CD14-positive monocyte (primary cell): ENCODE measurements around the gene CAMKK1. TPM values are rescaled to one million over a fixed set of nuclear protein-coding genes. Genes with fewer than 3 reads are reported as not detected.

Source experiments
- DNase-seq, 3 donors: peaks; one replicate each; pipeline ENCODE4 v3.0.0-alpha.2; 2011 to 2022
- H2AFZ ChIP-seq: 2 replicates; pipeline ENCODE4 v1.6.0; 2012; ENCODE audit warnings: mild to moderate bottlenecking, low read depth, low read length, inconsistent platforms; ENCODE audit not compliant: insufficient read depth, poor library complexity, severe bottlenecking
- H3K27ac ChIP-seq, 2 donors: 1 replicate in 1 of 2; 2 replicates in 1 of 2; pipeline ENCODE4 v1.5.1; 2012 to 2013; ENCODE audit warnings: low read length in 2 of 2, control low read depth in 1 of 2, inconsistent platforms in 1 of 2, low read depth in 1 of 2, mild to moderate bottlenecking in 1 of 2
- H3K27me3 ChIP-seq, 2 donors: one replicate each; pipeline versions ENCODE4 v1.6.0 to v1.6.1; 2011 to 2013; ENCODE audit warnings: low read length in 2 of 2; ENCODE audit not compliant: control insufficient read depth in 2 of 2, insufficient read depth in 2 of 2
- H3K36me3 ChIP-seq, 2 donors: replicated peaks in 1 of 2; 1 replicate in 1 of 2; 2 replicates in 1 of 2; pipeline versions ENCODE4 v1.5.1 to v1.6.1; 2012 to 2013; ENCODE audit warnings: low read length in 2 of 2, control low read depth in 1 of 2, inconsistent platforms in 1 of 2, mild to moderate bottlenecking in 1 of 2; ENCODE audit not compliant: insufficient read depth in 2 of 2, control insufficient read depth in 1 of 2
- H3K4me1 ChIP-seq, 2 donors: 1 replicate in 1 of 2; 2 replicates in 1 of 2; pipeline versions ENCODE4 v1.5.1 to v1.6.1; 2012 to 2013; ENCODE audit warnings: low read length in 2 of 2, control low read depth in 1 of 2, inconsistent platforms in 1 of 2, mild to moderate bottlenecking in 1 of 2, moderate library complexity in 1 of 2; ENCODE audit not compliant: insufficient read depth in 2 of 2, control insufficient read depth in 1 of 2
- H3K4me2 ChIP-seq: replicated peaks from 2 replicates; pipeline ENCODE3; 2012; ENCODE audit warnings: low read length, moderate library complexity, mild to moderate bottlenecking; ENCODE audit not compliant: poor library complexity, severe bottlenecking; ENCODE audit errors: extremely low read depth
- H3K4me3 ChIP-seq, 3 experiments: fragments of 200-600 bp in 1 of 3; sonication (generic) in 1 of 3; replicated peaks in 1 of 3; 1 replicate in 2 of 3; 2 replicates in 1 of 3; pipeline ENCODE4 v1.5.1; 2011 to 2013; ENCODE audit warnings: low read length in 3 of 3, mild to moderate bottlenecking in 3 of 3, control low read depth in 2 of 3, low read depth in 2 of 3, inconsistent platforms in 1 of 3, moderate library complexity in 1 of 3
- H3K79me2 ChIP-seq: 2 replicates; pipeline ENCODE4 v1.6.0; 2012; ENCODE audit warnings: mild to moderate bottlenecking, control low read depth, inconsistent platforms, low read length, moderate library complexity; ENCODE audit not compliant: insufficient read depth
- H3K9ac ChIP-seq: 2 replicates; pipeline ENCODE4 v1.6.0; 2017; ENCODE audit warnings: low read length, mild to moderate bottlenecking; ENCODE audit not compliant: insufficient read depth, poor library complexity, severe bottlenecking
- H3K9me3 ChIP-seq, 2 donors: replicated peaks in 1 of 2; 1 replicate in 1 of 2; 2 replicates in 1 of 2; pipeline versions ENCODE4 v1.5.1 to v1.6.1; 2012 to 2013; ENCODE audit warnings: low read length in 2 of 2, control low read depth in 1 of 2; ENCODE audit not compliant: control insufficient read depth in 1 of 2, insufficient read depth in 1 of 2
- H4K20me1 ChIP-seq: 2 replicates; pipeline ENCODE4 v1.6.0; 2012; ENCODE audit warnings: mild to moderate bottlenecking, low read length, control low read depth, moderate library complexity; ENCODE audit not compliant: insufficient read depth
- H3K27ac Mint-ChIP-seq, 7 donors: one replicate each; pipeline ENCODE4 v1.8.0; 2020; ENCODE audit warnings: mild to moderate bottlenecking in 7 of 7, mixed read lengths in 7 of 7, moderate library complexity in 6 of 7, inconsistent platforms in 2 of 7
- H3K27me3 Mint-ChIP-seq, 3 donors: one replicate each; pipeline ENCODE4 v1.8.0; 2021 to 2022; ENCODE audit warnings: low read depth in 3 of 3, mild to moderate bottlenecking in 3 of 3, mixed read lengths in 3 of 3, moderate library complexity in 3 of 3, inconsistent platforms in 1 of 3
- H3K36me3 Mint-ChIP-seq, 2 donors: one replicate each; pipeline ENCODE4 v1.8.0; 2020; ENCODE audit warnings: mixed read lengths in 2 of 2, inconsistent platforms in 1 of 2, mild to moderate bottlenecking in 1 of 2
- H3K4me1 Mint-ChIP-seq: one replicate; pipeline ENCODE4 v1.8.0; 2020; ENCODE audit warnings: mild to moderate bottlenecking, mixed read lengths
- H3K4me3 Mint-ChIP-seq, 2 donors: one replicate each; pipeline ENCODE4 v1.8.0; 2020; ENCODE audit warnings: mild to moderate bottlenecking in 2 of 2, mixed read lengths in 2 of 2, moderate library complexity in 1 of 2
- H3K9me3 Mint-ChIP-seq, 7 donors: one replicate each; pipeline ENCODE4 v1.8.0; 2020 to 2022; ENCODE audit warnings: mixed read lengths in 7 of 7, mild to moderate bottlenecking in 6 of 7, moderate library complexity in 6 of 7, inconsistent platforms in 2 of 7
- whole genome bisulfite sequencing: methylation state at CpG from one replicate; pipeline ENCODE4 v1.1.5; 2013; ENCODE audit warnings: missing lambda C conversion rate; ENCODE audit not compliant: insufficient coverage; 5-methylcytosine and 5-hydroxymethylcytosine counted together
- intact Hi-C, 2 donors: fragments of 100-400 bp; cut with micrococcal nuclease; formaldehyde crosslinking; loops; one replicate each; pipeline versions ENCODE4 v1.15.0 to v1.15.1; 2023
- polyA plus RNA-seq, 3 donors: library from polyadenylated mRNA; depleted of rRNA in 1 of 3; unstranded in 2 of 3; stranded (reverse) in 1 of 3; fragments of 300-500 nt in 2 of 3; fragments of >200 nt in 1 of 3; fragmentation: Illumina TruSeq in 2 of 3; gene quantifications; 1 replicate in 2 of 3; 2 replicates in 1 of 3; pipeline ENCODE4 v1.2.3, GENCODE V29; 2012 to 2021
- TF ChIP-seq, protein P1 (sequence below): fragments of 200-600 bp; IDR thresholded peaks from one replicate; pipeline ENCODE4 v1.8.0; 2022; ENCODE audit warnings: antibody characterized with exemption, mild to moderate bottlenecking

The CAMKK1 gene
- polyA plus RNA-seq, 3 donors, result 0.74 to 24.1 (median 1.5) TPM

DNA sequence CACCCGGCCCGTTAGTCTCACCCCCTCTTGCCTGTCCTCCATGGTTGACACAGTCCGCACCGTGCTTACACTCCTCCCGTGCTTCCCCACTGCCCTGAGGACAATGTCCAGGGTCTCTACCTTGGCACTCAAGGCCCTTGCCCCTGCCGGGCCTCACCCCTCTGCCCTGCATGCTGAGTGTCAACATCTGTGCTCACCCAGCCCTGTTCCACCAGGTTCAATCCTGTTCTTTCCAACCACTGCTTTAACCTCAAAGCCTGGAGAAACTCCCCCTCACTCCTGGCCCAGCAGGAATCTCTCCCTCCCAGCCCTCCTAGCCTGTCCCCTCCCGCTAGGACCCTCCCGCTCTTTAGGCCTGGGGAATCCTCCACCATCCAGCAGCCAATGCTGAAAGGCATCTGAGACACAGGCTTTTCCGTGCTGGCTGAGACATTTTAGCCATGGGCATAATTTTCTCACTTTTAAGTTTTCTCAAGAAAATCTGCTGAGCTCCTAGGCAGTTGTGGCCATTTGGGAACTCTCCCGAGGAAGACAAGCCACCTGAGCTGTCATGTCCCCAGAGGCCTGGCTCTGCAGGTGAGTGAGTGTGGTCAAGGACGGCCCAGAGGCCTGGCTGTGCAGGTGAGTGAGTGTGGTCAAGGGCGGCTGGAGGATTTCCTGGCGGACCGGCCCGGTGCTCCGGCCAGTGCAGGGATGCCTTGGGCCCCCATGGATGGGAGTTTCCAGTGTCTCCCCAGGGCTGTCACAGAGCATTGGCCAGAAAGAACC is 34.2 kb upstream of the CAMKK1 start:
- intact Hi-C loops, result loop anchor here in 1 of 2 donors (5.0 kb wide), 1 partner anchor 85 kb away; no protein-coding TSS in a partner anchor
- no peaks in the 10 kb centered on the region for H4K20me1 ChIP-seq
- no peak overlapping the region for H3K4me2 ChIP-seq
- H3K9me3 ChIP-seq, result no peaks in the 10 kb centered on the region
- Mint-ChIP-seq H3K9me3 (peaks cover 0 to 3% (median 0%) of the 10 kb centered on the region in 7 donors), H3K27ac (peak overlapping the region in 2 of 7 donors; percentile 42 to 62), H3K36me3 (peaks cover 45 to 77% of the 10 kb centered on the region in 2 donors), H3K4me3 (no peak overlapping the region), H3K4me1 (peaks cover under 1% of the 10 kb centered on the region), H3K27me3 (peaks cover 0 to 3% (median 1%) of the 10 kb centered on the region in 3 donors)
- no peak overlapping the region for H2AFZ ChIP-seq
- H3K36me3 ChIP-seq, result peaks cover 43 to 74% of the 10 kb centered on the region in 2 donors
- H3K9ac ChIP-seq, result no peak overlapping the region
- DNase-seq, result no peak
- WGBS, result 95% methylated on average over 12 of the region's 16 CpGs
- no peaks in the 10 kb centered on the region for H3K4me1 ChIP-seq
- H3K27me3 ChIP-seq, result no peaks in the 10 kb centered on the region
- no peak overlapping the region for H3K27ac ChIP-seq
- TF ChIP-seq, protein P1, sequence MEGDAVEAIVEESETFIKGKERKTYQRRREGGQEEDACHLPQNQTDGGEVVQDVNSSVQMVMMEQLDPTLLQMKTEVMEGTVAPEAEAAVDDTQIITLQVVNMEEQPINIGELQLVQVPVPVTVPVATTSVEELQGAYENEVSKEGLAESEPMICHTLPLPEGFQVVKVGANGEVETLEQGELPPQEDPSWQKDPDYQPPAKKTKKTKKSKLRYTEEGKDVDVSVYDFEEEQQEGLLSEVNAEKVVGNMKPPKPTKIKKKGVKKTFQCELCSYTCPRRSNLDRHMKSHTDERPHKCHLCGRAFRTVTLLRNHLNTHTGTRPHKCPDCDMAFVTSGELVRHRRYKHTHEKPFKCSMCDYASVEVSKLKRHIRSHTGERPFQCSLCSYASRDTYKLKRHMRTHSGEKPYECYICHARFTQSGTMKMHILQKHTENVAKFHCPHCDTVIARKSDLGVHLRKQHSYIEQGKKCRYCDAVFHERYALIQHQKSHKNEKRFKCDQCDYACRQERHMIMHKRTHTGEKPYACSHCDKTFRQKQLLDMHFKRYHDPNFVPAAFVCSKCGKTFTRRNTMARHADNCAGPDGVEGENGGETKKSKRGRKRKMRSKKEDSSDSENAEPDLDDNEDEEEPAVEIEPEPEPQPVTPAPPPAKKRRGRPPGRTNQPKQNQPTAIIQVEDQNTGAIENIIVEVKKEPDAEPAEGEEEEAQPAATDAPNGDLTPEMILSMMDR, result no peak
- no peaks in the 10 kb centered on the region for H3K79me2 ChIP-seq
- H3K4me3 ChIP-seq, result no peak overlapping the region

DNA sequence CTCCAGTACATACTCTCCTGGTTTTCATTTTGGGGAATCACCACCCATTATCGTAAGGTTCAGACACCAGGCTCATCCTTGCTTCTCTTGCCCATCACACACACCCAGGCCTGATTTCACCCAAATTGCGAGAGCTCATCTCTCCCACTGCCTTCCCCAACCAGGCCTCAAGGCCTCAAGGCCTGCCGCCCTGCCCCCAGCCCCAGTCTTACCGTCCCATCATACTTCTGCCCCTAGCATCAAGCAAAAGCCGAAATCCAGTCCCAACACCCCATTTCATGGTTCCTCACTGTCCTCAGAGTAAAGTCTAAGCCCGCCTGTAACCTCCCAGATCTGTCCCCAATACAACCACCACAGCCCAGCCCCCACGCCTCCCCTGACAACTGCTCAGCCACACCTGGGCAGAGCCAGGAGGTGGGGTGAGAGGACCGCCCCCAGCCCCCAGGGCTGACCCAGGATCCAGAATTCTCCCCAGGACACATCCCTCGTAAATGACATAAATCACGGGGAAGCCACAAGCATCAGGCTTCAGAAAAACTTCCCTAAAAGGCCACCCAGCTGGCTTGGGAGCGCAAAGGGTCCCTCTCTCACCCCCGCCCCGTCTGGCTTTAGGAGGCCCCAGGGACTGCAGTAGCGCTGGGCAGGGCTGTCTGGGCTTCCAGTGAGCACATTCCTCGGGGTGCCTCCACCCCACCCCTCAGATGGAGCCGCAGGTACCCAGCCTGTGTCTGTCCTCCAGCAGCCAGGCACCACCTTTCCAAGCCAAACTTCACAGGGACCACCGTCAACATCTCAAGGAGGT is 33.0 kb upstream of the CAMKK1 start:
- Histone ChIP-seq H3K9me3 (no peaks in the 10 kb centered on the region), H3K36me3 (peaks cover 40 to 62% of the 10 kb centered on the region in 2 donors), H3K27ac (peak overlapping the region in 1 of 2 donors; percentile 5), H2AFZ (no peak overlapping the region), H4K20me1 (no peaks in the 10 kb centered on the region), H3K4me3 (no peak overlapping the region), H3K4me2 (no peak overlapping the region), H3K4me1 (no peaks in the 10 kb centered on the region), H3K79me2 (no peaks in the 10 kb centered on the region), H3K27me3 (no peaks in the 10 kb centered on the region), H3K9ac (no peak overlapping the region)
- TF ChIP-seq, protein P1, result no peak
- peak overlapping the region in 3 of 7 donors; percentile 25 to 67 (median 42) for H3K27ac Mint-ChIP-seq
- H3K27me3 Mint-ChIP-seq, result peaks cover 0 to 3% (median 3%) of the 10 kb centered on the region in 3 donors
- H3K4me3 Mint-ChIP-seq, result no peak overlapping the region
- intact Hi-C loops, result loop anchor here in 1 of 2 donors (5.0 kb wide), 1 partner anchor 86 kb away; no protein-coding TSS in a partner anchor
- 71% methylated on average over 11 of the region's 17 CpGs for WGBS
- peaks cover 0 to 3% (median 0%) of the 10 kb centered on the region in 7 donors for H3K9me3 Mint-ChIP-seq
- H3K4me1 Mint-ChIP-seq, result peaks cover 2% of the 10 kb centered on the region
- DNase-seq, result no peak
- peaks cover 36 to 65% of the 10 kb centered on the region in 2 donors for H3K36me3 Mint-ChIP-seq
